PFSK-1 (cell line): ENCODE results near the gene SND1.

Experiments
- POLR2AphosphoS5 ChIP-seq: IDR thresholded peaks from 2 replicates; pipeline ENCODE4 v1.6.1; 2012; ENCODE audit warnings: low read depth, mild to moderate bottlenecking, control low read depth, low read length, moderate library complexity
- REST ChIP-seq, 2 experiments: IDR thresholded peaks; 2 replicates each; pipeline versions ENCODE4 v1.6.1 to v1.8.0; 2011 to 2012; ENCODE audit warnings: low read depth in 2 of 2, low read length in 2 of 2, control low read depth in 1 of 2, inconsistent platforms in 1 of 2, mild to moderate bottlenecking in 1 of 2, moderate library complexity in 1 of 2; ENCODE audit not compliant: insufficient read depth in 1 of 2
- SIN3A ChIP-seq: IDR thresholded peaks from 2 replicates; pipeline ENCODE4 v1.6.1; 2012; ENCODE audit warnings: mild to moderate bottlenecking, low read length, moderate library complexity, borderline replicate concordance; ENCODE audit not compliant: insufficient read depth

- no peak for TF ChIP-seq POLR2AphosphoS5
- TF ChIP-seq REST (IDR thresholded peaks at IDR 0.05; ENCODE audit: insufficient read depth in 1 of 2, low read depth in 2 of 2, low read length in 2 of 2), result no peak
- TF ChIP-seq SIN3A, result no peak
Observed at GRCh38 chr7:127819975-127820731, 168.2 kb downstream of the SND1 start.
